HEK293 (cell line): ENCODE measurements around the gene ERG.

Experiments used
- CTCF ChIP-seq: fragments of 450-650 bp; formaldehyde crosslinking; IDR thresholded peaks from 2 replicates; pipeline ENCODE4 v1.5.1; 2016; ENCODE audit warnings: missing biosample characterization, missing genetic modification characterization
- TCF7L2 ChIP-seq: IDR thresholded peaks from 2 replicates; pipeline ENCODE4 v1.6.1; 2011; ENCODE audit warnings: low read depth, mild to moderate bottlenecking, inconsistent platforms, low read length, moderate library complexity, borderline replicate concordance

GRCh38 chr21:38493549-38494250, 4.6 kb downstream of the ERG start:
- TF ChIP-seq CTCF (tag by site-specific recombination) (no peak), TCF7L2 (no peak)
